Stomach (tissue), 4 donors: ENCODE measurements around the gene OR4M2.
"Not testable (repeated sequence)": the region's sequence is repeated elsewhere in the genome, so short reads cannot be mapped to it uniquely, and the experiment has no call there.

Source experiments
- EP300 ChIP-seq: sonication (generic); formaldehyde crosslinking; IDR thresholded peaks from one replicate; pipeline ENCODE4 v1.6.1; 2017; ENCODE audit warnings: antibody characterized with exemption
- POLR2A ChIP-seq, 4 donors: fragments of 450-650 bp; IDR thresholded peaks; one replicate each; pipeline ENCODE4 v1.6.1; 2016; ENCODE audit warnings: antibody characterized with exemption in 4 of 4, control low read depth in 2 of 4, mild to moderate bottlenecking in 1 of 4, moderate library complexity in 1 of 4
- TF ChIP-seq, protein P1 (sequence below), 7 experiments: fragments of 450-650 bp in 4 of 7; fragments of 200-600 bp in 3 of 7; sonication (generic) in 3 of 7; IDR thresholded peaks; one replicate each; pipeline ENCODE4 v1.5.1; 2016 to 2019; ENCODE audit warnings: antibody characterized with exemption in 7 of 7, control low read depth in 2 of 7, mild to moderate bottlenecking in 1 of 7

- TF ChIP-seq, protein P1, sequence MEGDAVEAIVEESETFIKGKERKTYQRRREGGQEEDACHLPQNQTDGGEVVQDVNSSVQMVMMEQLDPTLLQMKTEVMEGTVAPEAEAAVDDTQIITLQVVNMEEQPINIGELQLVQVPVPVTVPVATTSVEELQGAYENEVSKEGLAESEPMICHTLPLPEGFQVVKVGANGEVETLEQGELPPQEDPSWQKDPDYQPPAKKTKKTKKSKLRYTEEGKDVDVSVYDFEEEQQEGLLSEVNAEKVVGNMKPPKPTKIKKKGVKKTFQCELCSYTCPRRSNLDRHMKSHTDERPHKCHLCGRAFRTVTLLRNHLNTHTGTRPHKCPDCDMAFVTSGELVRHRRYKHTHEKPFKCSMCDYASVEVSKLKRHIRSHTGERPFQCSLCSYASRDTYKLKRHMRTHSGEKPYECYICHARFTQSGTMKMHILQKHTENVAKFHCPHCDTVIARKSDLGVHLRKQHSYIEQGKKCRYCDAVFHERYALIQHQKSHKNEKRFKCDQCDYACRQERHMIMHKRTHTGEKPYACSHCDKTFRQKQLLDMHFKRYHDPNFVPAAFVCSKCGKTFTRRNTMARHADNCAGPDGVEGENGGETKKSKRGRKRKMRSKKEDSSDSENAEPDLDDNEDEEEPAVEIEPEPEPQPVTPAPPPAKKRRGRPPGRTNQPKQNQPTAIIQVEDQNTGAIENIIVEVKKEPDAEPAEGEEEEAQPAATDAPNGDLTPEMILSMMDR (IDR thresholded peaks at IDR 0.05) = not testable (repeated sequence)
- TF ChIP-seq POLR2A (IDR thresholded peaks at IDR 0.05); EP300: not testable (repeated sequence)
These were observed 1.1 kb downstream of the OR4M2 start for GRCh38 chr15:22081386-22081785.
